Measurements from ENCODE around the gene KRT12.

The KRT12 gene

GRCh38 chr17:40839194-40839593 lies 27.8 kb downstream of the KRT12 start:
- H3K4me3 ChIP-seq (ENCODE audit: low read depth, low read length), result no peak overlapping the region
- TF ChIP-seq, protein P1, sequence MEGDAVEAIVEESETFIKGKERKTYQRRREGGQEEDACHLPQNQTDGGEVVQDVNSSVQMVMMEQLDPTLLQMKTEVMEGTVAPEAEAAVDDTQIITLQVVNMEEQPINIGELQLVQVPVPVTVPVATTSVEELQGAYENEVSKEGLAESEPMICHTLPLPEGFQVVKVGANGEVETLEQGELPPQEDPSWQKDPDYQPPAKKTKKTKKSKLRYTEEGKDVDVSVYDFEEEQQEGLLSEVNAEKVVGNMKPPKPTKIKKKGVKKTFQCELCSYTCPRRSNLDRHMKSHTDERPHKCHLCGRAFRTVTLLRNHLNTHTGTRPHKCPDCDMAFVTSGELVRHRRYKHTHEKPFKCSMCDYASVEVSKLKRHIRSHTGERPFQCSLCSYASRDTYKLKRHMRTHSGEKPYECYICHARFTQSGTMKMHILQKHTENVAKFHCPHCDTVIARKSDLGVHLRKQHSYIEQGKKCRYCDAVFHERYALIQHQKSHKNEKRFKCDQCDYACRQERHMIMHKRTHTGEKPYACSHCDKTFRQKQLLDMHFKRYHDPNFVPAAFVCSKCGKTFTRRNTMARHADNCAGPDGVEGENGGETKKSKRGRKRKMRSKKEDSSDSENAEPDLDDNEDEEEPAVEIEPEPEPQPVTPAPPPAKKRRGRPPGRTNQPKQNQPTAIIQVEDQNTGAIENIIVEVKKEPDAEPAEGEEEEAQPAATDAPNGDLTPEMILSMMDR (IDR thresholded peaks at IDR 0.05; ENCODE audit: low read depth, low read length), result no peak
- in situ Hi-C loops (cut with HindIII; ENCODE audit: low sequenced_read_pairs), result no loop called here
- no peak for DNase-seq (ENCODE audit: low read depth, low spot score)

GRCh38 chr17:40836020-40836419 lies 31.0 kb downstream of the KRT12 start:
- DNase-seq (ENCODE audit: low read depth, low spot score), result no peak
- no peak overlapping the region for H3K4me3 ChIP-seq (ENCODE audit: low read depth, low read length)
- TF ChIP-seq, protein P1 (IDR thresholded peaks at IDR 0.05; ENCODE audit: low read depth, low read length), result no peak
- in situ Hi-C loops (cut with HindIII; ENCODE audit: low sequenced_read_pairs), result no loop called here

- DNase-seq (ENCODE audit: low read depth, low spot score), result no peak
- in situ Hi-C loops (cut with HindIII; ENCODE audit: low sequenced_read_pairs), result no loop called here
- no peak overlapping the region for H3K4me3 ChIP-seq (ENCODE audit: low read depth, low read length)
- TF ChIP-seq, protein P1 (IDR thresholded peaks at IDR 0.05; ENCODE audit: low read depth, low read length), result no peak
These were observed 33.1 kb downstream of the KRT12 start for GRCh38 chr17:40833882-40834281.

- TF ChIP-seq, protein P1 (IDR thresholded peaks at IDR 0.05; ENCODE audit: low read depth, low read length), result no peak
- no peak for DNase-seq (ENCODE audit: low read depth, low spot score)
- in situ Hi-C loops (cut with HindIII; ENCODE audit: low sequenced_read_pairs), result no loop called here
- H3K4me3 ChIP-seq (ENCODE audit: low read depth, low read length), result no peak overlapping the region
These were observed 34.2 kb downstream of the KRT12 start for GRCh38 chr17:40832840-40833239.

DNA sequence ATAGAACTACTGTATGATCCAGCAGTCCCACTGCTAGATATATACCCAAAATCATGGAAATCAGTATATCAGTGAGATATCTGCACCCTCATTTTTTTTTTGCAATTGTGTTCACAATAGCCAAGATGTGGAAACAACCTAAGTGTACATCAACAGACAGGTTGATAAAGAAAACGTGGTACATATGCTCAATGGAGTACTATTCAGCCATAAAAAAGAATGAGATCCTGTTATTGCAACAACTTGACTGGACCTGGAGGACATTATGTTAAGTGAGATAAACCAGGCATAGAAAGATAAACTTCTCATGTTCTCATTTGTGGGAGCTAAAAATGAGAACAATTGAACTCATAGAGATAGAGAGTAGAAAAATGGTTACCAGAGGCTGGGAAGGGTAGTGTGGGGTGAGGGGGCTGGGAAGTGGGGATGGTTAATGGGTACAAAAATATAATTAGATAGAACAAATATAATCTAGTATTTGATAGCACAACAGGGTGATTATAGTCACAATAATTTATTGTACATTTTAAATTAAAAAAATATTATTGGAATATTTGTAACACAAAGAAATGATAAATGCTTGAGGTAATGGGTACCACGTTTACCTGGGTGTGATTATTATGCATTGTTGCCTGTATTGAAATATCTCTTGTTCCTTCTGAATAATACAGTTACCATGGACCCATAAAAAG lies 36.8 kb downstream of the KRT12 start:
- H3K4me3 ChIP-seq (ENCODE audit: low read depth, low read length), result no peak overlapping the region
- in situ Hi-C loops (cut with HindIII; ENCODE audit: low sequenced_read_pairs), result no loop called here
- TF ChIP-seq, protein P1 (IDR thresholded peaks at IDR 0.05; ENCODE audit: low read depth, low read length), result no peak
- no peak for DNase-seq (ENCODE audit: low read depth, low spot score)

DNA sequence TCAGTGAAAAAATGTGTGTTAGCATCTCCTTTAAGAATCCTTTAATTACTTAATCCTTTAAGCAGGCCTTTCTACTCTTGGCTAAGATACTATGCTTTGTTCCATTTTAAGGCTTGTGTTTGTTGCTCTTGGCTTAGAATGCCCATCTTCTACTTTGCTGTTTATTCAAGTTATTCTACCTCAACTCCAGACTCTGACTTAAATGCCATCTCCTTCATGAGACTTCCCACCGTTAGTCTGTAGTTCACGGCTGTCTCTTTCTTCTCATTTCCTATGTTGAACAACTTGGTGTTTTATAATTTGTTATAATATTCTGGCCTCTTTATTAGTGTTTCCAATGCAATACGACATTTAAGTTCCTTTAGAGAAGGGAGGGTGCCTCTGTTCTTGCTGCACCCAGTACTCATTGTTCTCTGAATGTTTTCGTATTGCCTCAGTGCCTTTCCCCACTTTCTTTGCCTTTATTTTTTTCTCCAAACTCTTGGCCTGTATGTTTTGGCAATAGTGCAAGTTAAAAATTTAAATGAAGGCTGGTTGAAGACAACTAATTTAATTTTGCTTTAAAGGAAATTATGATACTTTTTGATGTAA lies 38.5 kb downstream of the KRT12 start:
- DNase-seq (ENCODE audit: low read depth, low spot score), result peak; percentile 71
- H3K4me3 ChIP-seq (ENCODE audit: low read depth, low read length), result no peak overlapping the region
- TF ChIP-seq, protein P1 (IDR thresholded peaks at IDR 0.05; ENCODE audit: low read depth, low read length), result no peak
- in situ Hi-C loops (cut with HindIII; ENCODE audit: low sequenced_read_pairs), result no loop called here
